HG03060 (cell line): ENCODE data around the gene PLD1.

Source experiments
- ATAC-seq: cut with Tn5 transposase; IDR thresholded peaks from one replicate; pipeline ENCODE4 v1.9.1; 2021; ENCODE audit warnings: low read depth, moderate number of reproducible peaks; ENCODE audit not compliant: unreplicated experiment

PLD1 gene

GRCh38 chr3:171801738-171802589 lies 8.3 kb downstream of the PLD1 start:
- no peak for ATAC-seq

- no peak for ATAC-seq
These were observed 10.8 kb downstream of the PLD1 start for GRCh38 chr3:171799501-171799900.

GRCh38 chr3:171797873-171798272 lies 12.4 kb downstream of the PLD1 start:
- ATAC-seq = no peak

GRCh38 chr3:171797265-171797679 lies 13.0 kb downstream of the PLD1 start:
- ATAC-seq = peak; percentile 61

- no peak for ATAC-seq
These were observed 13.5 kb downstream of the PLD1 start for GRCh38 chr3:171796625-171797264.

GRCh38 chr3:171792531-171792930 lies 17.8 kb downstream of the PLD1 start:
- no peak for ATAC-seq

GRCh38 chr3:171791692-171792076 lies 18.6 kb downstream of the PLD1 start:
- ATAC-seq = no peak

- ATAC-seq = no peak
These were observed 19.2 kb downstream of the PLD1 start for GRCh38 chr3:171790898-171791691.

- ATAC-seq = no peak
These were observed 19.7 kb downstream of the PLD1 start for GRCh38 chr3:171790574-171790897.

GRCh38 chr3:171789759-171790505 lies 20.4 kb downstream of the PLD1 start:
- ATAC-seq = no peak

- ATAC-seq = no peak
These were observed 21.5 kb downstream of the PLD1 start for GRCh38 chr3:171788546-171789351.

GRCh38 chr3:171786997-171787396 lies 23.3 kb downstream of the PLD1 start:
- no peak for ATAC-seq

- ATAC-seq = no peak
These were observed 25.3 kb downstream of the PLD1 start for GRCh38 chr3:171784937-171785336.

GRCh38 chr3:171784387-171784786 lies 25.9 kb downstream of the PLD1 start:
- no peak for ATAC-seq

GRCh38 chr3:171783626-171784025 lies 26.7 kb downstream of the PLD1 start:
- no peak for ATAC-seq

GRCh38 chr3:171783086-171783485 lies 27.2 kb downstream of the PLD1 start:
- ATAC-seq = no peak

GRCh38 chr3:171782617-171783016 lies 27.7 kb downstream of the PLD1 start:
- ATAC-seq = no peak

GRCh38 chr3:171781711-171782127 lies 28.6 kb downstream of the PLD1 start:
- ATAC-seq = no peak

- no peak for ATAC-seq
These were observed 31.8 kb downstream of the PLD1 start for GRCh38 chr3:171778493-171778892.

- no peak for ATAC-seq
These were observed 32.7 kb downstream of the PLD1 start for GRCh38 chr3:171777596-171777995.
